ENCODE measurements around the gene DLGAP4.

The DLGAP4 gene

GRCh38 chr20:36499723-36500501, 193.8 kb downstream of the DLGAP4 start:
- no peak overlapping the region for H3K4me3 ChIP-seq (ENCODE audit: low read depth, low read length)
- DNase-seq (ENCODE audit: low read depth) = no peak
- no peak for TF ChIP-seq CTCF (IDR thresholded peaks at IDR 0.05; ENCODE audit: insufficient read depth, low read depth, low read length, missing control alignments)

GRCh38 chr20:36501367-36502006, 195.3 kb downstream of the DLGAP4 start:
- H3K4me3 ChIP-seq (ENCODE audit: low read depth, low read length) = no peak overlapping the region
- DNase-seq (ENCODE audit: low read depth) = peak; percentile 29
- no peak for TF ChIP-seq CTCF (IDR thresholded peaks at IDR 0.05; ENCODE audit: insufficient read depth, low read depth, low read length, missing control alignments)

- no peak for TF ChIP-seq CTCF (IDR thresholded peaks at IDR 0.05; ENCODE audit: insufficient read depth, low read depth, low read length, missing control alignments)
- no peak overlapping the region for H3K4me3 ChIP-seq (ENCODE audit: low read depth, low read length)
- DNase-seq (ENCODE audit: low read depth) = no peak
These were observed 198.2 kb downstream of the DLGAP4 start for GRCh38 chr20:36504295-36504694.

- TF ChIP-seq CTCF (IDR thresholded peaks at IDR 0.05; ENCODE audit: insufficient read depth, low read depth, low read length, missing control alignments) = peak; percentile 33
- peak; percentile 41 for DNase-seq (ENCODE audit: low read depth)
- no peak overlapping the region for H3K4me3 ChIP-seq (ENCODE audit: low read depth, low read length)
These were observed 200.1 kb downstream of the DLGAP4 start for GRCh38 chr20:36506253-36506652.

- no peak overlapping the region for H3K4me3 ChIP-seq (ENCODE audit: low read depth, low read length)
- TF ChIP-seq CTCF (IDR thresholded peaks at IDR 0.05; ENCODE audit: insufficient read depth, low read depth, low read length, missing control alignments) = no peak
- DNase-seq (ENCODE audit: low read depth) = no peak
These were observed 201.6 kb downstream of the DLGAP4 start for GRCh38 chr20:36507746-36508145.

GRCh38 chr20:36519012-36519719, 213.0 kb downstream of the DLGAP4 start:
- peak; percentile 43 for DNase-seq (ENCODE audit: low read depth)
- H3K4me3 ChIP-seq (ENCODE audit: low read depth, low read length) = no peak overlapping the region
- no peak for TF ChIP-seq CTCF (IDR thresholded peaks at IDR 0.05; ENCODE audit: insufficient read depth, low read depth, low read length, missing control alignments)

Data from GM12865 (cell line).